ENCODE data around the gene RNU7-1. TPM values are rescaled to one million over a fixed set of nuclear protein-coding genes. Genes with fewer than 3 reads are reported as not detected.

The RNU7-1 gene
- polyA plus RNA-seq, 3 donors: not detected

GRCh38 chr12:6947615-6948014, 4.0 kb downstream of the RNU7-1 start:
- H3K9me3 Mint-ChIP-seq: peaks cover 0 to 2% (median 0%) of the 10 kb centered on the region in 7 donors
- H3K4me1 Mint-ChIP-seq: peaks cover 80% of the 10 kb centered on the region
- Histone ChIP-seq H3K27me3 (ENCODE audit: control insufficient read depth in 2 of 2, insufficient read depth in 2 of 2, low read length in 2 of 2) (no peaks in the 10 kb centered on the region), H3K36me3 (replicated peaks in 1 of 2; ENCODE audit: control insufficient read depth in 1 of 2, insufficient read depth in 2 of 2, low read length in 2 of 2) (peaks cover 5 to 10% of the 10 kb centered on the region in 2 donors), H3K9me3 (replicated peaks in 1 of 2; ENCODE audit: control insufficient read depth in 1 of 2, insufficient read depth in 1 of 2, low read length in 2 of 2) (no peaks in the 10 kb centered on the region), H3K27ac (ENCODE audit: low read depth in 1 of 2, low read length in 2 of 2) (no peak overlapping the region), H3K4me2 (replicated peaks; ENCODE audit: extremely low read depth, low read length, poor library complexity, severe bottlenecking) (no peak overlapping the region), H3K79me2 (ENCODE audit: insufficient read depth, low read length) (peaks cover 37% of the 10 kb centered on the region), H3K4me3 (replicated peaks in 1 of 3; ENCODE audit: low read depth in 2 of 3, low read length in 3 of 3) (no peak overlapping the region), H3K9ac (ENCODE audit: insufficient read depth, low read length, poor library complexity, severe bottlenecking) (no peak overlapping the region), H4K20me1 (ENCODE audit: insufficient read depth, low read length) (peaks cover 13% of the 10 kb centered on the region), H3K4me1 (ENCODE audit: control insufficient read depth in 1 of 2, insufficient read depth in 2 of 2, low read length in 2 of 2) (peaks cover 77 to 83% of the 10 kb centered on the region in 2 donors), H2AFZ (ENCODE audit: insufficient read depth, low read depth, low read length, poor library complexity, severe bottlenecking) (no peak overlapping the region)
- H3K4me3 Mint-ChIP-seq: no peak overlapping the region
- TF ChIP-seq CTCF (IDR thresholded peaks at IDR 0.05): no peak
- peaks cover 0 to 2% (median 0%) of the 10 kb centered on the region in 3 donors for H3K27me3 Mint-ChIP-seq (ENCODE audit: low read depth in 3 of 3)
- no peak for DNase-seq
- WGBS (ENCODE audit: insufficient coverage): 87% methylated on average over 5 of the region's 8 CpGs
- H3K36me3 Mint-ChIP-seq: peaks cover 7 to 12% of the 10 kb centered on the region in 2 donors
- peak overlapping the region in 1 of 7 donors; percentile 46 for H3K27ac Mint-ChIP-seq
- intact Hi-C loops (cut with micrococcal nuclease): no loop called here

- peak; percentile 69 to 82 (median 77) for DNase-seq
- peak; percentile 48 for TF ChIP-seq CTCF (IDR thresholded peaks at IDR 0.05)
- WGBS (ENCODE audit: insufficient coverage): 61% methylated on average over 6 of the region's 15 CpGs
- Histone ChIP-seq H3K27ac (ENCODE audit: low read depth in 1 of 2, low read length in 2 of 2) (peak overlapping the region; percentile 67 to 70), H3K36me3 (replicated peaks in 1 of 2; ENCODE audit: control insufficient read depth in 1 of 2, insufficient read depth in 2 of 2, low read length in 2 of 2) (peaks cover 12 to 14% of the 10 kb centered on the region in 2 donors), H3K4me2 (replicated peaks; ENCODE audit: extremely low read depth, low read length, poor library complexity, severe bottlenecking) (peak overlapping the region; percentile 67), H2AFZ (ENCODE audit: insufficient read depth, low read depth, low read length, poor library complexity, severe bottlenecking) (peak overlapping the region; percentile 53), H3K4me1 (ENCODE audit: control insufficient read depth in 1 of 2, insufficient read depth in 2 of 2, low read length in 2 of 2) (peaks cover 74 to 82% of the 10 kb centered on the region in 2 donors), H3K9ac (ENCODE audit: insufficient read depth, low read length, poor library complexity, severe bottlenecking) (peak overlapping the region; percentile 16), H3K27me3 (ENCODE audit: control insufficient read depth in 2 of 2, insufficient read depth in 2 of 2, low read length in 2 of 2) (no peaks in the 10 kb centered on the region), H3K4me3 (replicated peaks in 1 of 3; ENCODE audit: low read depth in 2 of 3, low read length in 3 of 3) (peak overlapping the region in 2 of 3 experiments; percentile 6 to 60), H4K20me1 (ENCODE audit: insufficient read depth, low read length) (peaks cover 28% of the 10 kb centered on the region), H3K79me2 (ENCODE audit: insufficient read depth, low read length) (peaks cover 51% of the 10 kb centered on the region), H3K9me3 (replicated peaks in 1 of 2; ENCODE audit: control insufficient read depth in 1 of 2, insufficient read depth in 1 of 2, low read length in 2 of 2) (no peaks in the 10 kb centered on the region)
- intact Hi-C loops (cut with micrococcal nuclease): no loop called here
- peaks cover 71% of the 10 kb centered on the region for H3K4me1 Mint-ChIP-seq
- peaks cover 0 to 3% (median 0%) of the 10 kb centered on the region in 7 donors for H3K9me3 Mint-ChIP-seq
- peaks cover 0 to 2% (median 0%) of the 10 kb centered on the region in 3 donors for H3K27me3 Mint-ChIP-seq (ENCODE audit: low read depth in 3 of 3)
- peaks cover 15 to 22% of the 10 kb centered on the region in 2 donors for H3K36me3 Mint-ChIP-seq
- H3K4me3 Mint-ChIP-seq: peak overlapping the region; percentile 68 to 81
- H3K27ac Mint-ChIP-seq: peak overlapping the region; percentile 87 to 96 (median 91)
Measured at GRCh38 chr12:6948873-6949594, 5.4 kb downstream of the RNU7-1 start.
